Stimulated activated CD4-positive, alpha-beta T cell treated with anti-CD3 and anti-CD28 coated beads, TNF-alpha, amount 100 ng/mL, for 1 hour (primary cell): ENCODE measurements around the gene PDIA5.
A peak's percentile ranks its signal among the peaks of the same experiment; 100 is the strongest.

Experiments used
- DNase-seq, 3 donors: peaks; one replicate each; pipeline ENCODE4 v3.0.0-alpha.2; 2020; ENCODE audit warnings: low read depth in 3 of 3, low spot score in 1 of 3

Gene PDIA5

DNA sequence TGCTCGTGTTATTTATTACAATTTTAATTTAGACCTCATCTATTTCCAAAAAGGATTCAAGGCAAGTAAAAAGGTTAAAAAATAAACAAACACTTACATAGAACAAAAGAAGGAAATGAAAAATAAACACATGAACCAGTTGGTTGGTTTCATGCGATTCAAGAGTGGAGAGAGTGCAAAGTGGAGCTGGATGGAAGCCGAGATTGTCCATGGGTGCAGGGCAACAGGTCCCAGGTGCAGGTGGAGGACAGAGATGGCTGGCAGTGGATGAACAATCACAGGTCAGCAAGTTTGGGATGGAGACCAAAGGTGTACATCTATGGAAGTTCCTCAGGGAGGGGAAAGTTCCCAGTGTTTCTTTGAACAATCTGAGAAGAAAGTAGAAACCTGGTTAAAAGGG is 27.6 kb upstream of the PDIA5 start:
- no peak for DNase-seq

DNA sequence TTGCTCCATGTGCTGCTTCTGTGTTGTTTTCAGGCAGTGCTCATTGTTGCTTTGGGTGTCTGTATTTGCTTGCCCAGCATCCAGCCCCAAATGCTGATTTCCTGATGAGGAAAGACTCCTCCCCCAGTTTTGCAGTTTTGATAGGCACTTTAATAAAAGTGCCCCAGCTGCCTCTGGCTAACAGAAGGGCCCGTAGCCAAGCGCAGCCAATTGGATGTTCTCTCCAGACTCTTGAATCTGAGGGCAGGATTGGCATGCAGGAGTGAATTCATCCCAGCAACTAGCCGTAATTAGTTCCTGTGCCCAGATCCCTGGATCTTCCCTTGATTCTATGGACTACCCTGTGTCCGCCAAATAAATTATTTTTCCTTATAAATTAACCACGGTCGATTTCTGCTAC is 24.4 kb upstream of the PDIA5 start:
- DNase-seq = no peak

GRCh38 chr3:123044981-123045763 is 21.7 kb upstream of the PDIA5 start:
- DNase-seq = no peak

- no peak for DNase-seq
These were observed 20.4 kb upstream of the PDIA5 start for GRCh38 chr3:123046262-123047061.

DNA sequence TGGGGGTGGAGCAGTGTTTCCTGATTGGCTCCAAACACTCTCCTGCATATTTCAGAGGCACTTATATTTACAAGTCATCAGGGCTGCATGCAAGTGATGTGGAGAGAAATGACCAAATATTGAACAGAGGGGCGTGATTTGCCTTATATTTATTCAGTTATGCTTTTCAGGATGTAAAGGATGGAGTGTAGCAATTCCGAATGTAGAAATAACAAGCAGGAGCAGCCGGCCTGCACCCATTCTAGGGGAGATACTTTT is 19.8 kb upstream of the PDIA5 start:
- no peak for DNase-seq

GRCh38 chr3:123048480-123049237 is 18.2 kb upstream of the PDIA5 start:
- DNase-seq = no peak

- no peak for DNase-seq
These were observed 16.2 kb upstream of the PDIA5 start for GRCh38 chr3:123050666-123051065.

GRCh38 chr3:123053107-123053506 is 13.7 kb upstream of the PDIA5 start:
- DNase-seq = no peak

GRCh38 chr3:123054109-123054778 is 12.6 kb upstream of the PDIA5 start:
- no peak for DNase-seq

DNA sequence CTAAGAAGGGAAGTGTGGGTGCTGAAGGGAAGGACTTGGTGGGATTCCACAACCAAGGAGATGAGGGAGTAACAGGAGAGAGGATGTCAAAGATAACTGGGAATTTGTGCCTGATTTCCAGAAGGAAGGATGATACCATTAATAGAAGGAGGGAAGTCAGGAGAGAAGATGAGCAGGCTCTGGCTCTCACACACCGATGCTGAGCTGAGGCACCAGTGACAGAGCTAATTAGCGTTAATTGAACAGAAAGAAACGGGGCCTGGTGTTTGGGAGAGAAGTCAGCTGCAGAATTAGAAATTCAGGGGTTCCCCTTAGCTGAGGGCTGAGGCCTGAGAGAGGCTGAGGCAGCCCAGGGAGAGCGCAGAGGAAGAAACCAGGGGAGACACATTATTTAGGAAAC is 11.9 kb upstream of the PDIA5 start:
- DNase-seq = no peak

DNA sequence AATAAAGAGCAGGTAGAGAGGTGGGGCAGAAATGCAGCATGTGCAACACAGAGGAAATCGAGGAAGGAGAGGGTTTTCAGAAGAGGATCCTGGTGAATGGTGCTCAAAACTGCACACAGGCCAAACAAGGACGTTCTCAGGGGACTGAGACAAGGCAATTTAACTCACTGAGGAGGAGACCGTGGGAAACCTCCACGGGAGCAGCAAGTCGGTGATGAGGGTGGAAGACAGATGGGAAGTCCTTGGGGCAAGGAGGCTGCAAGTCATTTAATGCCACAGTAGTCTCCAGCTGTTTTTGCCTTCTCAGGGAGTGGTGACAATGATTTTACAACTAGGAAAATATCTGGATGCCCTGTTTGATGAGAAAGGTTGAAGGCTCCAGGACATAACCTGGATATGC is 11.5 kb upstream of the PDIA5 start:
- no peak for DNase-seq

DNA sequence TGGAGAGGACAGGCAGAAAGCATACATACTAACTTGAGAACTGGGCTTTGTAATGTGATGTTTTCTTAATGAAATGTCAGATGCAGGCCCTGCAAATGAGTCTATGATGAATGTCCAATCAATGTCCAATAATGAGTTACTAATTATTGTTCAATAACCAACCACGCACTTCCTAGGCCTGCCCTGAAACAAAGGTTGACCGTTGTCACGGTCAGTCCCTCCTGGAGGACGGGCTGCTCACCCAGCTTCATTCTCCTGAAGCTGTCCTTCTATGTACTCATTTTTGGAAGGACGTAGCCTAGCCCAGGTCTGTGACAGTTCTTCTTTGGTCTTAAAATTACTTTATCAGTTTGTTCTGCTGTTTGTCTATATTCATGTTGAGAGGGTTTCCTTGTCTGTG is 8.3 kb upstream of the PDIA5 start:
- DNase-seq = no peak

GRCh38 chr3:123060054-123060453 is 6.8 kb upstream of the PDIA5 start:
- no peak for DNase-seq

GRCh38 chr3:123061856-123062255 is 5.0 kb upstream of the PDIA5 start:
- DNase-seq = no peak

DNA sequence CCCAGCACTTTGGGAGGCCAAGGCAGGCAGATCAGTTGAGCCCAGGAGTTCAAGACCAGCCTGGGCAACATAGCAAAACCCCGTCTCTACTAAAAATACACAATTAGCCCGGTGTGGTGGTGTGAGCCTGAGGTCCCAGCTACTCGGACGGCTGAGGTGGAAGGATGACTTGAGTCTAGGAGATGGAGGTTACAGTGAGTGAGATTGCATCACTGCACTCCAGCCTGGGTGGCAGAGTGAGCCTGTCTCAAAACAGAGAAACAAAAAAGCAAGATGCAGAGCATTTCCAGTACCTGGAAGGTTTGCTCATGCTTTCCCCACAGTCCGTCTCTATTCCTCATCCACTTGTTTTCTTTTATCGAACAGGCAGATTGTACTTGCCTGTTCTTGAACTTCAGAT is 3.8 kb upstream of the PDIA5 start:
- no peak for DNase-seq

- DNase-seq = no peak
These were observed 2.3 kb upstream of the PDIA5 start for GRCh38 chr3:123064506-123064905.

GRCh38 chr3:123064914-123065313 is 1.9 kb upstream of the PDIA5 start:
- no peak for DNase-seq

DNA sequence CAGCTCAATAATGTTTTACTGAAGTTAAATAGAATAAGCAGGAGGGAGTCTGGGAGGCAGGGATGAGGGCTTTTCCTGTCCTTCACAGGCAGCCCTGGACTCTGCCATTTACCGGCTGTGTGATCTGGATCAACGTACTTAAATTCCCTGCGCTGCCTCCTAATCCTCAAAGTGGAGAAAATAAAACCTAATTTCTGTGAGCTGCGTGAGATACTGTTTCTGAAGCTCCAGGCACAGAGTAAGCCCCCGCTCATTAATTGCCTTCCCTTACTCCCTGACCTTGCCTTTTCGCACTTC is 278 bp upstream of the PDIA5 start:
- no peak for DNase-seq

- DNase-seq = peak in 1 of 3 donors; percentile 17
These were observed 1.1 kb downstream of the PDIA5 start for GRCh38 chr3:123067689-123068600.

DNA sequence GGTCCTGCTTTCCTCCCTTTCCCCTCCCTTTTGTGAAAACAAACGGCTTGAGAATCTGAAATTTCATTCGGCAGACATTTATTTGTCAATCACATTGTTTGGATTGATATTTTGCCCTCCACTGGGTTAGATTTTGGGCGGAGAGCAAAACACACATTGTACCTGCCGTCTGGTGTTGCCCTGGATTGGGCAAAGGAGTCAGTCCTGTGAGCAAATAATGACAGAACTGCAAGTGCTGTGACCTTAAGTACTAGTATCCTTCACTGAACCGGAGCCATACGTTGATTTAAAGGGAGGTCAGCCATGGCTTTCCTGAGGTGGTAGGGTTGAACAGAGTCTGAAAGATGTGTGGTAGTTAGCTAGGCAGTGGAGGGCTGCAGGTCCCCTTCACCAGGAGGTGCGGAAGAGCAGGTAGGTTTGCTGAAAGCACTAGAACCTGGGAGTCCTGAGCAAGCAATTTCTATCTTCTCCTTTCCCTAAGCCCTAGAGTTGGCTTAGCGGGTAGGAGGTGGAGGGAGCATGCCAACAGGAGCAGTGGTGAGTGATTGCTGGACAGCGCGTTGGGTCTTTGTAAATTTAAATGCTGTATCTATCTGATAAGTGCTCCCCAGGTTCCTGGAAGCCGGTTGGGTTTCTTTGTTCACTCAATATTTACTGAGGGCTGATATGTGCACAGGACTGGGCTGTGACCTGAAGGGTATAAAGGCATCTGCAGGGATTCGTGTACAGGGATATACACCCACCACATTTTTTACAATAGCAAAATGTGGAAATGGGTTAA is 2.0 kb downstream of the PDIA5 start:
- no peak for DNase-seq
